ENCODE measurements around the gene ZBTB32.

DNA sequence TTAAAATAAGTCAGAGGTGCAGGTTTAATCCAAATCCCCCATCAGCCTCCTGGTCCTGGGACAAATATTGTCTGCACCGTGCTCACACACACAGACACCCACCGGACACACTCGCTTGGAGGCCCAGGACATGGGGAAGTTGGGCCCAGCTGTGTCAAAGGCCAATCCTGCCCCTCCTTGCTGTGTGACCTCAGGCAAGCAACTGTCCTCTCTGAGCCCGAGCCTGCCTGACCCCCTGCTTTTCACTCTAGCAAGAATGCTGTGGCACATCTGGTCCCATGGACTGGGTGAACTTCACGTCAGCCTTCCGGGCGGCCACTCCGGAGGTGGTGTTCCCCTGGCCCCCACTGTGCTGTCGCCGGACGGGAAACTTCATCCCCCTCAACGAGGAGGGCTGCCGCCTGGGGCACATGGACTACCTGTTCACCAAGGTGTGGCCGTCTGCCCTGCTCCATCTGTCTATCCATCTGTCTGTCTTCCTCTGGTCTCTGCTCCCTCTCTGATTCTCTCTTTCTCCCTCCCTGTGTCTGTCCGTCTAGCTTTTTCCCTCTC is 28.7 kb upstream of the ZBTB32 start:
- TF ChIP-seq, protein P1, sequence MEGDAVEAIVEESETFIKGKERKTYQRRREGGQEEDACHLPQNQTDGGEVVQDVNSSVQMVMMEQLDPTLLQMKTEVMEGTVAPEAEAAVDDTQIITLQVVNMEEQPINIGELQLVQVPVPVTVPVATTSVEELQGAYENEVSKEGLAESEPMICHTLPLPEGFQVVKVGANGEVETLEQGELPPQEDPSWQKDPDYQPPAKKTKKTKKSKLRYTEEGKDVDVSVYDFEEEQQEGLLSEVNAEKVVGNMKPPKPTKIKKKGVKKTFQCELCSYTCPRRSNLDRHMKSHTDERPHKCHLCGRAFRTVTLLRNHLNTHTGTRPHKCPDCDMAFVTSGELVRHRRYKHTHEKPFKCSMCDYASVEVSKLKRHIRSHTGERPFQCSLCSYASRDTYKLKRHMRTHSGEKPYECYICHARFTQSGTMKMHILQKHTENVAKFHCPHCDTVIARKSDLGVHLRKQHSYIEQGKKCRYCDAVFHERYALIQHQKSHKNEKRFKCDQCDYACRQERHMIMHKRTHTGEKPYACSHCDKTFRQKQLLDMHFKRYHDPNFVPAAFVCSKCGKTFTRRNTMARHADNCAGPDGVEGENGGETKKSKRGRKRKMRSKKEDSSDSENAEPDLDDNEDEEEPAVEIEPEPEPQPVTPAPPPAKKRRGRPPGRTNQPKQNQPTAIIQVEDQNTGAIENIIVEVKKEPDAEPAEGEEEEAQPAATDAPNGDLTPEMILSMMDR (conservative IDR thresholded peaks at IDR 0.05): no peak
- no peak for TF ChIP-seq EZH2 (IDR thresholded peaks at IDR 0.05; ENCODE audit: low read depth)
